ENCODE results near the gene TEX9. TPM values are rescaled to one million over a fixed set of nuclear protein-coding genes. Genes with fewer than 3 reads are reported as not detected.

Gene TEX9
- polyA plus RNA-seq, 3 donors, result 0.03 to 0.46 TPM; not detected in 1

DNA sequence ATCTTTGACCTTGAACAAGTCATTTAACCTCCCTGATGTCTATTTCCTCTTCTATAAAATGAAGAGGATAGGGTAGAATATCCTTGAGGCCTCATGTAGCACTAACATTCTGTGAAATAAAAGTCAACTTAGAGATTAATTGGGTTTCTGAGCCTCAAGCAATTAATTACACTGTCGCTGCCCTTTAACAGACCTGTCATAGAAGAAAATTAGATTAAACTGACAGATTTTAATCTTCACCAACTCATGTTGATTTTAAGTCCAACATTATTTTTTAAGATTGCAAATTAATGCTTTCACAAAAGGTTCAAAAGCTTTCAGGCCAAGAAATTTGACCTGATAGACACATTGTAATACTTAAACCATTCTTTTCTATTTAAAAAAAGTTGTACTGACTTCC, 107.8 kb downstream of the TEX9 start:
- 80% methylated on average over 1 of the region's 1 CpG for WGBS (ENCODE audit: insufficient coverage)
- peaks cover 1 to 2% (median 2%) of the 10 kb centered on the region in 3 donors for H3K27me3 Mint-ChIP-seq (ENCODE audit: low read depth in 3 of 3)
- no peak overlapping the region for H3K27ac Mint-ChIP-seq
- H3K4me3 ChIP-seq (replicated peaks in 1 of 3; ENCODE audit: low read depth in 2 of 3, low read length in 3 of 3), result no peak overlapping the region
- no peak overlapping the region for H3K4me2 ChIP-seq (replicated peaks; ENCODE audit: extremely low read depth, low read length, poor library complexity, severe bottlenecking)
- H3K4me3 Mint-ChIP-seq, result no peak overlapping the region
- TF ChIP-seq, protein P1, sequence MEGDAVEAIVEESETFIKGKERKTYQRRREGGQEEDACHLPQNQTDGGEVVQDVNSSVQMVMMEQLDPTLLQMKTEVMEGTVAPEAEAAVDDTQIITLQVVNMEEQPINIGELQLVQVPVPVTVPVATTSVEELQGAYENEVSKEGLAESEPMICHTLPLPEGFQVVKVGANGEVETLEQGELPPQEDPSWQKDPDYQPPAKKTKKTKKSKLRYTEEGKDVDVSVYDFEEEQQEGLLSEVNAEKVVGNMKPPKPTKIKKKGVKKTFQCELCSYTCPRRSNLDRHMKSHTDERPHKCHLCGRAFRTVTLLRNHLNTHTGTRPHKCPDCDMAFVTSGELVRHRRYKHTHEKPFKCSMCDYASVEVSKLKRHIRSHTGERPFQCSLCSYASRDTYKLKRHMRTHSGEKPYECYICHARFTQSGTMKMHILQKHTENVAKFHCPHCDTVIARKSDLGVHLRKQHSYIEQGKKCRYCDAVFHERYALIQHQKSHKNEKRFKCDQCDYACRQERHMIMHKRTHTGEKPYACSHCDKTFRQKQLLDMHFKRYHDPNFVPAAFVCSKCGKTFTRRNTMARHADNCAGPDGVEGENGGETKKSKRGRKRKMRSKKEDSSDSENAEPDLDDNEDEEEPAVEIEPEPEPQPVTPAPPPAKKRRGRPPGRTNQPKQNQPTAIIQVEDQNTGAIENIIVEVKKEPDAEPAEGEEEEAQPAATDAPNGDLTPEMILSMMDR (IDR thresholded peaks at IDR 0.05), result no peak
- intact Hi-C loops (cut with micrococcal nuclease), result no loop called here
- H3K4me1 ChIP-seq (ENCODE audit: control insufficient read depth in 1 of 2, insufficient read depth in 2 of 2, low read length in 2 of 2), result peaks cover 3 to 14% of the 10 kb centered on the region in 2 donors
- no peak overlapping the region for H2AFZ ChIP-seq (ENCODE audit: insufficient read depth, low read depth, low read length, poor library complexity, severe bottlenecking)
- no peaks in the 10 kb centered on the region for H3K27me3 ChIP-seq (ENCODE audit: control insufficient read depth in 2 of 2, insufficient read depth in 2 of 2, low read length in 2 of 2)
- H3K9me3 ChIP-seq (replicated peaks in 1 of 2; ENCODE audit: control insufficient read depth in 1 of 2, insufficient read depth in 1 of 2, low read length in 2 of 2), result no peaks in the 10 kb centered on the region
- H3K27ac ChIP-seq (ENCODE audit: low read depth in 1 of 2, low read length in 2 of 2), result no peak overlapping the region
- no peaks in the 10 kb centered on the region for H4K20me1 ChIP-seq (ENCODE audit: insufficient read depth, low read length)
- no peak for DNase-seq
- no peaks in the 10 kb centered on the region for H3K36me3 Mint-ChIP-seq
- H3K4me1 Mint-ChIP-seq, result peaks cover 11% of the 10 kb centered on the region
- H3K9me3 Mint-ChIP-seq, result peaks cover 0 to 3% (median 0%) of the 10 kb centered on the region in 7 donors
- no peak overlapping the region for H3K9ac ChIP-seq (ENCODE audit: insufficient read depth, low read length, poor library complexity, severe bottlenecking)
- H3K36me3 ChIP-seq (replicated peaks in 1 of 2; ENCODE audit: control insufficient read depth in 1 of 2, insufficient read depth in 2 of 2, low read length in 2 of 2), result no peaks in the 10 kb centered on the region
- H3K79me2 ChIP-seq (ENCODE audit: insufficient read depth, low read length), result no peaks in the 10 kb centered on the region

DNA sequence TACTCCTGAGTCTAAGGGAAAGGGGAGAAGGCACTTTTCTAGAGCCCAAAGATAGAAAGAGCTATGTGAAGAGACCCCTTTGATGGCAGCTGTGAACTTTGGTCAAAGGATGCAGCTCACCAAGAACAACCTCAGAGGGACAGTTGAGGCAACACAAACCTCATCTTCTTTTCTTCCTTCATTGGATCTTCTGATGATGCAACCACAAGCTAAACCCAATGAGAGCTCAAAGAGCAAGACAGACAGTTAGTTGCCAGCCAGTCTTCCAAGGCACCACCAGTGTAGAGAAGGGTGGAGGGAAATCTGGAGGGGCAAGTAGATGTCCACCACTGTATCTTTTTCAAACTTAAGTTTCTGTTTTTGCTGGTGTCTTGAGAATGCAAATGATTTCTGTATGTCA, 110.1 kb downstream of the TEX9 start:
- no peak overlapping the region for H3K9ac ChIP-seq (ENCODE audit: insufficient read depth, low read length, poor library complexity, severe bottlenecking)
- TF ChIP-seq, protein P1 (IDR thresholded peaks at IDR 0.05), result no peak
- no peaks in the 10 kb centered on the region for H3K27me3 ChIP-seq (ENCODE audit: control insufficient read depth in 2 of 2, insufficient read depth in 2 of 2, low read length in 2 of 2)
- H3K4me1 Mint-ChIP-seq, result no peaks in the 10 kb centered on the region
- intact Hi-C loops (cut with micrococcal nuclease), result no loop called here
- no peak overlapping the region for H3K27ac Mint-ChIP-seq
- no peak overlapping the region for H3K4me3 Mint-ChIP-seq
- no peak for DNase-seq
- no peaks in the 10 kb centered on the region for H3K4me1 ChIP-seq (ENCODE audit: control insufficient read depth in 1 of 2, insufficient read depth in 2 of 2, low read length in 2 of 2)
- no peaks in the 10 kb centered on the region for H3K36me3 ChIP-seq (replicated peaks in 1 of 2; ENCODE audit: control insufficient read depth in 1 of 2, insufficient read depth in 2 of 2, low read length in 2 of 2)
- no peaks in the 10 kb centered on the region for H3K36me3 Mint-ChIP-seq
- no peaks in the 10 kb centered on the region for H3K79me2 ChIP-seq (ENCODE audit: insufficient read depth, low read length)
- peaks cover 1 to 2% (median 2%) of the 10 kb centered on the region in 3 donors for H3K27me3 Mint-ChIP-seq (ENCODE audit: low read depth in 3 of 3)
- no peak overlapping the region for H3K4me3 ChIP-seq (replicated peaks in 1 of 3; ENCODE audit: low read depth in 2 of 3, low read length in 3 of 3)
- H3K9me3 ChIP-seq (replicated peaks in 1 of 2; ENCODE audit: control insufficient read depth in 1 of 2, insufficient read depth in 1 of 2, low read length in 2 of 2), result peaks cover 0 to 5% of the 10 kb centered on the region in 2 donors
- H2AFZ ChIP-seq (ENCODE audit: insufficient read depth, low read depth, low read length, poor library complexity, severe bottlenecking), result no peak overlapping the region
- no peak overlapping the region for H3K4me2 ChIP-seq (replicated peaks; ENCODE audit: extremely low read depth, low read length, poor library complexity, severe bottlenecking)
- no peaks in the 10 kb centered on the region for H4K20me1 ChIP-seq (ENCODE audit: insufficient read depth, low read length)
- peaks cover 0 to 11% (median 9%) of the 10 kb centered on the region in 7 donors for H3K9me3 Mint-ChIP-seq
- no peak overlapping the region for H3K27ac ChIP-seq (ENCODE audit: low read depth in 1 of 2, low read length in 2 of 2)

Other genes with a start within 250 kb of the TEX9 start
- gene RFX7, start 121.5 kb upstream of the TEX9 start, polyA plus RNA-seq, result 1 to 10 TPM; 1.0 to 2.9 (median 1.2) TPM
- under 1 TPM in 2 of 3 donors, not detected in 1; 0.03 to 0.29 TPM for gene MNS1, start 99.7 kb downstream of the TEX9 start, polyA plus RNA-seq